ENCODE data around the gene GMEB2.

DNA sequence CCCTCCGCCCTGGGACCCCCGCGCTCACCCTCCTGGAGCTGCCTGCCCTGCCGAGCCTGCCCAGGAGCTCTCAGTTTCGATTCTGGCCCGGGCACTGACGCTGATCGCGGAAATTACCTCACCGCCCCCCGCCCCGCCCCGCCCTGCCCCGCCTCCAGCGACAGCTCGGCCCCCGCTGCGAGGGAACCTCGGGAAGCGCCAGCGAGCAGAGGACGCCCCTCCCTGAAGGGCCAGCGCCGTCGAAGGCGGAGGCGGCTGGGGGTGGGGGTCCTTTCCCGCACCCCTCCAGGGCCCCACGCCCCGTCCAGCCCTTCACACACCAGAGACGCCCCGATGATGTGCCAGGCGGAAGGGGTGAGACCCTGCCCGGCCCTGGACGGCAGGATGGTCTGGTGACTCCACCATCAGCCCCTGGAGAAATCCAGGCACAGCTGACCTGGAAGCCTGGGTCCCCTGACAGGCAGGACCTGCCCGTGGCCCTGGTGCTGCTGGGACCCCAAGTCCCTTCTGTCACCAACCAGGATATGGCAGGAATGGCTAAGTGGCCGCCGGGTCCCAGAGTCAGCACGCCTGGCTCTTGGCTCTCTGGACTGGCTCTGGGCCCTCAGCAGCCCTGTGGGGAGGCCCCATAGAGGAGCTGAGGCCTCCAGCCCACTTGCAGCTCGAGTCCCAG lies 52.6 kb downstream of the GMEB2 start, which contains the start of gene HELZ2:
- TF ChIP-seq POLR2AphosphoS5 (IDR thresholded peaks at IDR 0.05), result peak in 2 of 3 donors; percentile 8 to 55
- TF ChIP-seq, protein P1, sequence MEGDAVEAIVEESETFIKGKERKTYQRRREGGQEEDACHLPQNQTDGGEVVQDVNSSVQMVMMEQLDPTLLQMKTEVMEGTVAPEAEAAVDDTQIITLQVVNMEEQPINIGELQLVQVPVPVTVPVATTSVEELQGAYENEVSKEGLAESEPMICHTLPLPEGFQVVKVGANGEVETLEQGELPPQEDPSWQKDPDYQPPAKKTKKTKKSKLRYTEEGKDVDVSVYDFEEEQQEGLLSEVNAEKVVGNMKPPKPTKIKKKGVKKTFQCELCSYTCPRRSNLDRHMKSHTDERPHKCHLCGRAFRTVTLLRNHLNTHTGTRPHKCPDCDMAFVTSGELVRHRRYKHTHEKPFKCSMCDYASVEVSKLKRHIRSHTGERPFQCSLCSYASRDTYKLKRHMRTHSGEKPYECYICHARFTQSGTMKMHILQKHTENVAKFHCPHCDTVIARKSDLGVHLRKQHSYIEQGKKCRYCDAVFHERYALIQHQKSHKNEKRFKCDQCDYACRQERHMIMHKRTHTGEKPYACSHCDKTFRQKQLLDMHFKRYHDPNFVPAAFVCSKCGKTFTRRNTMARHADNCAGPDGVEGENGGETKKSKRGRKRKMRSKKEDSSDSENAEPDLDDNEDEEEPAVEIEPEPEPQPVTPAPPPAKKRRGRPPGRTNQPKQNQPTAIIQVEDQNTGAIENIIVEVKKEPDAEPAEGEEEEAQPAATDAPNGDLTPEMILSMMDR (IDR thresholded peaks at IDR 0.05), result no peak
